Ammon's horn (tissue), 1 donor: ENCODE data around the gene SLC6A20.

Experiments used
- DNase-seq: peaks from one replicate; pipeline ENCODE4 v3.0.0-alpha.2; 2016; ENCODE audit warnings: low spot score

Gene SLC6A20

GRCh38 chr3:45777746-45778386 lies 18.5 kb downstream of the SLC6A20 start:
- no peak for DNase-seq

- DNase-seq, result no peak
Observed at GRCh38 chr3:45777111-45777745, 19.1 kb downstream of the SLC6A20 start.

- DNase-seq, result no peak
Observed at GRCh38 chr3:45776611-45777010, 19.7 kb downstream of the SLC6A20 start.

- DNase-seq, result no peak
Observed at GRCh38 chr3:45776301-45776595, 20.1 kb downstream of the SLC6A20 start.

- no peak for DNase-seq
Observed at GRCh38 chr3:45775571-45776300, 20.6 kb downstream of the SLC6A20 start.

GRCh38 chr3:45774581-45775521 lies 21.5 kb downstream of the SLC6A20 start:
- no peak for DNase-seq

- no peak for DNase-seq
Observed at GRCh38 chr3:45773714-45774449, 22.5 kb downstream of the SLC6A20 start.

- no peak for DNase-seq
Observed at GRCh38 chr3:45773072-45773471, 23.3 kb downstream of the SLC6A20 start.

GRCh38 chr3:45772341-45773035 lies 23.8 kb downstream of the SLC6A20 start:
- no peak for DNase-seq

- DNase-seq, result no peak
Observed at GRCh38 chr3:45771831-45772230, 24.5 kb downstream of the SLC6A20 start.

GRCh38 chr3:45771166-45771775 lies 25.1 kb downstream of the SLC6A20 start:
- DNase-seq, result no peak

GRCh38 chr3:45765958-45766357 lies 30.4 kb downstream of the SLC6A20 start:
- no peak for DNase-seq

- DNase-seq, result no peak
Observed at GRCh38 chr3:45765266-45765851, 31.0 kb downstream of the SLC6A20 start.

GRCh38 chr3:45763303-45763675 lies 33.0 kb downstream of the SLC6A20 start:
- DNase-seq, result no peak

- no peak for DNase-seq
Observed at GRCh38 chr3:45762647-45763302, 33.6 kb downstream of the SLC6A20 start.

GRCh38 chr3:45761831-45762230 lies 34.5 kb downstream of the SLC6A20 start:
- DNase-seq, result no peak

- peak; percentile 65 for DNase-seq
Observed at GRCh38 chr3:45760878-45761711, 35.2 kb downstream of the SLC6A20 start.

GRCh38 chr3:45759851-45760250 lies 36.5 kb downstream of the SLC6A20 start:
- DNase-seq, result no peak

GRCh38 chr3:45758871-45759270 lies 37.5 kb downstream of the SLC6A20 start:
- no peak for DNase-seq
